Stimulated activated CD8-positive, alpha-beta memory T cell treated with anti-CD3 and anti-CD28 coated beads, Interleukin-7, amount 100 ng/mL, for 48 hours (primary cell): ENCODE data around the gene DNM2.
"Not testable (repeated sequence)": the region's sequence is repeated elsewhere in the genome, so short reads cannot be mapped to it uniquely, and the experiment has no call there.

ENCODE experiments used
- DNase-seq, 2 donors: peaks; one replicate each; pipeline ENCODE4 v3.0.0-alpha.2; 2020; ENCODE audit warnings: low read depth in 1 of 2; ENCODE audit errors: extremely low read depth in 1 of 2

Gene DNM2

DNA sequence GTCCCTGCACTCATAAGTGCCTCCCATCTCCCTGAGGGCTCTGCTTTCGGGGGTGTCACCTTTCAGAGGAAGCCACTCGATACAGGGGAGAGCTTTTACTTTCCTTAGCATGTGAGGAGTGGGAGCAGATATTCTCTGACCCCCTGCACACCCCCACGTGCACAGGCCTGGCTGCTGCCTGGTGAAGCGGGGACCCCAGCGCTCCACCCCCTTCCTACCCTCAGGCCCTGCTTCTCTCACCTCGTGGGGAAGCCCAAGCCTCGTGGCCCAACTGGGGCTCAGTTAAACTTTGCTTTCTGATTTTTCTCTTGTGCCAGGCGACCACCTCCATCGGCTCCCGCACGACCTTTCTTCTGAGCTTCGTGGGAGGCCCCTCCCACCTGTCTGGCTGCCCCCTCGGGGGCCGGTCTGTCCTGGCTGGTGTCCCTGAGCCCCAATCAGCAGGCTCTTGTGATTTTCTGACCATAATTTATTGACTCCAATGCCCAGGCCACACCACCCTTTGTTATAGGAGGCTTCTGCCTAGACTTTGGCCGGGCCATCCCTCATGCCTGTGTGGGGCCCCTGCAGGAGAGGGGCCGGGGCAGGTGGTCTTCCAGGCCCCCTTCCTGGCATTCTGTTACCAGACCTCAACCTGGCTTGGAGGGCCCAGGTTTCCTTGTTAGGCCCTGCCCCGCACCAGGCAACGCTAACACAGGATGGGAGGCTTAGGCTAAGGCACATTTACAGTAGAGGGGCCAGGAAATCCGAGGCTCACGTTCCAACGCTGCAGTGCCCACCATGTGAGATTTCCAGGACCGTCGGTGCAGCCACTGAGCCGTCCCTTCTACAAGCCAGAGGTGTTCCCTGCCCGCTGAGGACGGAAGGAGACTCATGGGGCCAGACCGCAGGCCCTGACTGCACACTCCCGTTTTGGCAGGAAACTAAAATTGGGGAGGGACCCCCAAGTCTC lies 114.4 kb downstream of the DNM2 start:
- no peak for DNase-seq

DNA sequence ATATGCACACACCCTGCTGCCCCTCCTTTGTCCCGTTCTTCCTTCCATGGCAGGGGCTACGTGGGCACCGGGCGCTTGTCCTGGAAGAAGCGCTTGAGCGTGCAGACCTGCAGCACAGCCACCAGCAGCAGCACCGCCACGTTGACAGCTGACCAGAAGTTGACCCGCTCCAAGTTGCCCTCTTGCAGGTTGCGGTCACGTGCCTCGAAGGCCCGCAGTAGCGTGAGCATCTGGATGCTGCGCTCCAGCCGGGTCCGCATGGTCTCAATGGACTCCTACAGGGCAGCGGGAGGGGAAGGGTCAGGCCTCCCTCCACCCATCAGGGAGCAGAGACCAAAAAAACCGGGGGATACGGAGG lies 115.0 kb downstream of the DNM2 start:
- no peak for DNase-seq

DNA sequence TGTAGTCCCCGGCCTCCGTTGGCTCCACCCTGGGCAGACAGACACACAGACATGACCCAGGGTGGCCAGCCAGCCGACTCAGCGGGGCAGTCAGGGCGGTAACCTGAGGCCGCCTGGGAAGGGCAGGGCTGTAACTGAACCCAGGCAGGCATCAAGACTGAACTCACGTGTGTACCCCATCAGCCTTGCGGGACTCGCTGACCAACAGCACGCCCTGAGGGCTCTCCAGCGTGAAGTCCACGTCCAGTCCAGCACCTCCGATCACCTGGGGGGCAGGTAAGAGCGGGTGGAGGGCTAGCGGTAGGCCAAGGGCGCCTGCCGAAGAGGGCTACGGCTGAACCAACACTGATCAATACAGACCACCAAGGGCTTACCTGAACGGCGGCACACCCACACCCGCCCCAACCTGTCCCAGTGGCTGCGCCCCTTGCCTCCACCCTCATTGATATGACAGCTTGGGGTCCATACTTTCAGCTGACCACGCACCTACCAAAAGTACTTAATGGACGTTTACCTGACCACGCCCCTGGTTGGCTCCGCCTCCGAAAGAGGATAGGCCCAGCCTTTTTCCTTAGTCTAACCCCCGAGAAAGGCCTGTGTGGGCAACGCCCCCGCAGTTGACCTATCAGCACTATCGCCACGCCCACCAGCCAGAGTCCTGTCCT lies 117.3 kb downstream of the DNM2 start:
- DNase-seq: peak in 1 of 2 donors; percentile 99

- DNase-seq: peak; percentile 82 to 89
Observed at GRCh38 chr19:10835754-10836478, 118.0 kb downstream of the DNM2 start, which contains the start of gene TMED1. TMED1 (minus strand) TSS chr19:10836212; CDS start chr19:10836191, 21 bp downstream.

- peak; percentile 60 to 88 for DNase-seq
Observed at GRCh38 chr19:10836479-10837330, 118.8 kb downstream of the DNM2 start.

DNA sequence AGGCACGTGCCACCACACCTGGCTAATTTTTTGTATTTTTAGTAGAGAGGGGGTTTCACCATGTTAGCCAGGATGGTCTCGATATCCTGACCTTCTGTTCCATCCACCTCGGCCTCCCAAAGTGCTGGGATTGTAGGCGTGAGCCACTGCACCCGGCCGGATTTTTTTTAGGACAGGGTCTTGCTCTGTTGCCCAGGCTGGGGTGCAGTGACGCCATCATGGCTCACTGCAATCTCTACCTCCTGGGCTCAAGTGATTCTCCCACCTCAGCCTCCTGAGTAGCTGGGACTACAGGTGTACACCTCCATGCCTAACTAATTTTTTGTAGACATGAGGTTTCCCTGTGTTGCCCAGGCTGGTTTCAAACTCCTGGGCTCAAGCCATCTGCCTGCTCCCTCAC lies 119.8 kb downstream of the DNM2 start:
- not testable (repeated sequence) for DNase-seq

DNA sequence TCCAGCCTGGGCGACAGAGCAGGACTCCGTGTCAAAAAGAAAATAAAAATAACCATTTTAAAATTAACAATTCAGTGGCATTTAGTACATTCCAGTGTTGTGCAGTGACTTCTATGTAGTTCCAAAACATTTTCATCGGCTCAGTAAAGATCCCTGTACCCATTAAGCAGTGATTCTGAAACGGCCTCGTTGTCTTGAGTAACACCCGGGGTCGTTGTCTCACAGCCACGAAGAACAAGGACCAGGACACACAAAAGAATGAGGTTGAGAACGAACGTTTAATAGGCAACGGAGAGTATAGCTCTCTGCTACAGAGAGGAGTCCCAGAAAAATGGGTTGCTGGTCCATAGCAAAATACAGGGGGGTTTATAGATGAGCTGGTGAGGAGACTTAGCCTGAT lies 120.5 kb downstream of the DNM2 start:
- DNase-seq: no peak

GRCh38 chr19:10839114-10840050 lies 121.5 kb downstream of the DNM2 start:
- DNase-seq: no peak

- no peak for DNase-seq
Observed at GRCh38 chr19:10842788-10843187, 124.9 kb downstream of the DNM2 start.

GRCh38 chr19:10846500-10847202 lies 128.8 kb downstream of the DNM2 start:
- no peak for DNase-seq

DNA sequence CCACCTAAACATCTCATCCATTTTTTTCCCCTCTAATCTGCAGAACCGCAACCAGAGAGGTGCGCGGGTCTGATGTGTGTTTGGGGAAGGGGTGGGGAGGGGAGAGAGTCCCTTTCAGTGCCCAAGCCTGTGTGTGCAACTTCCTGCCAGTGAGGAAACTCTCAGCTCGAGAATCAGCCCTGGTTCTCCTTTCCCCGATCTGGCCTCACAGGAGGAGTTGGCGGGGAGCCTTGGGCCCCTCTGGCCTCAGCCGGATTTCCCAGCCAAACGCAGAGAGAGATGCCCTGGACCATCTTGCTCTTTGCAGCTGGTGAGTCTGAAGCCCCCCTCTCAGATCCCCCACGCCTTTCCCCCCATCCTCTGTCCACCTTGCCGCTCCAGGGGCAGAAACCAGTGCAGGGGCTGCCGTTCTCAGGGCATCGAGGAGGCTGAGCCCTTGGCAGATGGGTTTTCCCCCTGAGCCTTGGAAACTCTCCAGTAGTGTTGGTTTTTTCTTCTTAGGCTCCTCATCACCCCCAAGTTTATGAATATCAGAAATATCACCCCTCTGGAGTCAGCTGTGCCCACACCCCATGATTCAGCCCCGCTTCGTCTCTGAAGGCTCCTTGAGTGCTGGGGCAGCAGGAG lies 130.5 kb downstream of the DNM2 start, which contains the start of gene C19orf38:
Gene C19orf38 (plus strand): TSS at position 186 of the 627 bp plus-strand sequence. CDS start 94 bp downstream, at position 280.
- no peak for DNase-seq

DNA sequence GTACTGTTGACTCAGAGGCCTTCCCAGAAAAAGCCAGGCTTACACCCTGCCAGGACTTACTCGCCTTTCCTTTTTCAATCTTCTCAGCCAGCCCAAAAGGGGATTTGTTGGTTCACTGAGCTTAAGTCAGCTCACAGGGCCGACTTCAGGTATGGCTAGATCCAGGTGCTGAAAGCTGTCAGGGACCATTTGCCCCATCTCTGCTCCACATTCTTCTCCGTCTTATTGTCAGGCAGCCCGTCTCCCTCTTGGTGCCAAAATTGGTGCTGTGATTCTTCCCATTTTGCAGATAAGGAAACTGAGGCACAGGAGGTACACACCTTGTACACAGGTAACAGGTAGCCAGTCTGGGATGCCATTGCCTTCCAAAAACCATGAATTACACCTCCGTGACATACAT lies 132.8 kb downstream of the DNM2 start:
- no peak for DNase-seq

DNA sequence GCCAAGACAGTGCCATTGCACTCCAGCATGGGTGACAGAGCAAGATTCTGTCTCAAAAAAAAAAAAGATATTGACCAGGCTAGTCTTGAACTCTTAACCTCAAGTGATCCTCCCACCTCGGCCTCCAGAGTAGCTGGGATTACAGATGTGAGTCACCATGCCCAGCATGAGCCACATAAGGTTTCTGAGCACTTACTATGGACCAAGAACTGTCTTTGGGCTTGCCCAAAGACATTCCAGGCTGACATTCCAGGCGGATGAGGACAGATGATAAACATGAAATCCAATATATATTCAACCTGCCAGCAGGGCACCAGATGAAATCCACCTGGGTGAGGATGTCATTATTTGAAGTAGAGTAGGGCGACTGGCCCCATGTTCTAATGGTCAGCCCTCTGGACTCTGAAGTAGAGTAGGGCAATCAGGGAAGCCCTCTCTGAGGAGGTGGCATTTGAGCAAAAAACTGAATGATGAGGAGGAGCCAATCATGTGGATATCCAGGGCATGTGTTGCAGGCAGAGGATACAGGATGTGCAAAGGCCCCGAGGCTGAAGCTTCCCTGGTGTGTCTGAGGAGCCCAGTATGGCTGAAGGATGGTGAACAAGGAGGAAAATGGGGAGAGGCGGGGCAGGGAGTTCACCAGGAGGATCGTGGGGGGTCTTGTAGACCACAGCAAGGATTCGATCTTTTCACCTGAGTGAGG lies 134.4 kb downstream of the DNM2 start:
- no peak for DNase-seq

GRCh38 chr19:10852941-10853340 lies 135.1 kb downstream of the DNM2 start:
- no peak for DNase-seq

GRCh38 chr19:10854350-10855089 lies 136.6 kb downstream of the DNM2 start:
- no peak for DNase-seq

DNA sequence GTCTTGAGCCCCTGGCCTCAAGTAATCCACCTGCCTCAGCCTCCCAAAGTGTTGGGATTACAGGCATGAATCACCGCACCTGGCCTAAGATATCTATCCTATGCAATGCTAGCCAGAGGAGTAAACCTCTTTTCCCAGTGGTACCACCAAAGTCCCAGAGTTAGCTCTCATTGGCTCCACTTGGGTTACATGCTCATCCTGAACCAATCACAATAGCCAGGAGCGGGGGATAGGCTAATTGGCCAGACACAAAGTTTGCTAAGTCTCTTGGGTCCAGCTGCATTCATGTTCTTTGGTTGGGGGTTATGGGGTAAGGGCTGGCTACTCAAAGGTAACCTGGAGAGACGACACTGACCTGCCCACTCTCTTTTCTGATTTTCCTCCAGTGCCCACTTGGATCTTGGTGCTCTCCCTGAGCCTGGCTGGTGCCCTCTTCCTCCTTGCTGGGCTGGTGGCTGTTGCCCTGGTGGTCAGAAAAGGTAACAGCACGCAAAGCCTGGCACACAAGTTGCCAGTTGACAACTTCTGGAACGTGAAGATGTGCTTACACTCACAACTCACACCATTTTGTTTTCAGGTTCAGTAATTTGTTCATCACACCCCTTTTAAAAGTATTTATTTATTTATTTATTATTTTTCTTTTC lies 138.1 kb downstream of the DNM2 start:
- no peak for DNase-seq
